Nephron progenitor cell (in vitro differentiated cells): Measurements from ENCODE around the gene TM6SF1.

Source experiments
- DNase-seq: peaks from one replicate; pipeline ENCODE4 v3.0.0; 2021
- H3K27ac Mint-ChIP-seq: 2 replicates; pipeline ENCODE4 v1.8.0; 2021; ENCODE audit warnings: mild to moderate bottlenecking, moderate library complexity, mixed read lengths
- H3K27me3 Mint-ChIP-seq: 2 replicates; pipeline ENCODE4 v1.8.0; 2021; ENCODE audit warnings: mild to moderate bottlenecking, low read depth, mixed read lengths; ENCODE audit not compliant: poor library complexity
- H3K36me3 Mint-ChIP-seq: 2 replicates; pipeline ENCODE4 v1.8.0; 2021; ENCODE audit warnings: low read depth, mixed read lengths
- H3K4me1 Mint-ChIP-seq: 2 replicates; pipeline ENCODE4 v1.8.0; 2021; ENCODE audit warnings: mixed read lengths
- H3K4me3 Mint-ChIP-seq: 2 replicates; pipeline ENCODE4 v1.8.0; 2021; ENCODE audit warnings: mild to moderate bottlenecking, moderate library complexity, mixed read lengths
- H3K9me3 Mint-ChIP-seq: 2 replicates; pipeline ENCODE4 v1.8.0; 2021; ENCODE audit warnings: mild to moderate bottlenecking, moderate library complexity, mixed read lengths
- CTCF ChIP-seq: fragments of 200-600 bp; sonication (generic); IDR thresholded peaks from 2 replicates; pipeline ENCODE4 v1.5.0; 2021; ENCODE audit warnings: antibody characterized with exemption

The TM6SF1 gene

GRCh38 chr15:83098079-83098478, 9.4 kb upstream of the TM6SF1 start:
- no peak overlapping the region for H3K27ac Mint-ChIP-seq
- peaks cover 61% of the 10 kb centered on the region for H3K27me3 Mint-ChIP-seq
- no peaks in the 10 kb centered on the region for H3K4me1 Mint-ChIP-seq
- no peaks in the 10 kb centered on the region for H3K36me3 Mint-ChIP-seq
- TF ChIP-seq CTCF = no peak
- no peak for DNase-seq
- no peak overlapping the region for H3K4me3 Mint-ChIP-seq
- peaks cover 9% of the 10 kb centered on the region for H3K9me3 Mint-ChIP-seq

GRCh38 chr15:83099290-83099689, 8.2 kb upstream of the TM6SF1 start:
- Mint-ChIP-seq H3K4me1 (no peaks in the 10 kb centered on the region), H3K27ac (no peak overlapping the region), H3K27me3 (peaks cover 70% of the 10 kb centered on the region), H3K36me3 (no peaks in the 10 kb centered on the region), H3K9me3 (peaks cover 9% of the 10 kb centered on the region), H3K4me3 (no peak overlapping the region)
- no peak for TF ChIP-seq CTCF
- DNase-seq = no peak

- Mint-ChIP-seq H3K27ac (no peak overlapping the region), H3K4me3 (no peak overlapping the region), H3K4me1 (no peaks in the 10 kb centered on the region), H3K27me3 (peaks cover 75% of the 10 kb centered on the region), H3K36me3 (no peaks in the 10 kb centered on the region), H3K9me3 (peaks cover 9% of the 10 kb centered on the region)
- TF ChIP-seq CTCF = no peak
- no peak for DNase-seq
Observed at GRCh38 chr15:83100097-83100646, 7.3 kb upstream of the TM6SF1 start.

- TF ChIP-seq CTCF = no peak
- DNase-seq = no peak
- no peak overlapping the region for H3K27ac Mint-ChIP-seq
Observed at GRCh38 chr15:83102346-83102745, 5.1 kb upstream of the TM6SF1 start.

GRCh38 chr15:83104141-83104540, 3.3 kb upstream of the TM6SF1 start:
- Mint-ChIP-seq H3K4me3 (no peak overlapping the region), H3K27ac (no peak overlapping the region), H3K4me1 (no peaks in the 10 kb centered on the region), H3K36me3 (no peaks in the 10 kb centered on the region), H3K27me3 (peaks cover 83% of the 10 kb centered on the region), H3K9me3 (peaks cover 4% of the 10 kb centered on the region)
- TF ChIP-seq CTCF = no peak
- DNase-seq = no peak

More at GRCh38 chr15:83102346-83102745, 5.1 kb upstream of the TM6SF1 start:
- Mint-ChIP-seq H3K9me3 (peaks cover 13% of the 10 kb centered on the region), H3K27me3 (peaks cover 81% of the 10 kb centered on the region), H3K4me3 (no peak overlapping the region), H3K36me3 (no peaks in the 10 kb centered on the region), H3K4me1 (no peaks in the 10 kb centered on the region)

GRCh38 chr15:83105440-83105839, 2.0 kb upstream of the TM6SF1 start:
- peak overlapping the region; percentile 3 for H3K4me3 Mint-ChIP-seq
- H3K4me1 Mint-ChIP-seq = no peaks in the 10 kb centered on the region
- no peak for DNase-seq
- TF ChIP-seq CTCF = no peak
- peaks cover 83% of the 10 kb centered on the region for H3K27me3 Mint-ChIP-seq
- H3K36me3 Mint-ChIP-seq = no peaks in the 10 kb centered on the region
- peaks cover 4% of the 10 kb centered on the region for H3K9me3 Mint-ChIP-seq
- H3K27ac Mint-ChIP-seq = no peak overlapping the region
